HG03565 (cell line): Measurements from ENCODE around the gene TCF23.

Source experiments
- ATAC-seq: cut with Tn5 transposase; IDR thresholded peaks from one replicate; pipeline ENCODE4 v1.9.1; 2021; ENCODE audit warnings: mild to moderate bottlenecking, moderate library complexity; ENCODE audit not compliant: unreplicated experiment

The TCF23 gene

DNA sequence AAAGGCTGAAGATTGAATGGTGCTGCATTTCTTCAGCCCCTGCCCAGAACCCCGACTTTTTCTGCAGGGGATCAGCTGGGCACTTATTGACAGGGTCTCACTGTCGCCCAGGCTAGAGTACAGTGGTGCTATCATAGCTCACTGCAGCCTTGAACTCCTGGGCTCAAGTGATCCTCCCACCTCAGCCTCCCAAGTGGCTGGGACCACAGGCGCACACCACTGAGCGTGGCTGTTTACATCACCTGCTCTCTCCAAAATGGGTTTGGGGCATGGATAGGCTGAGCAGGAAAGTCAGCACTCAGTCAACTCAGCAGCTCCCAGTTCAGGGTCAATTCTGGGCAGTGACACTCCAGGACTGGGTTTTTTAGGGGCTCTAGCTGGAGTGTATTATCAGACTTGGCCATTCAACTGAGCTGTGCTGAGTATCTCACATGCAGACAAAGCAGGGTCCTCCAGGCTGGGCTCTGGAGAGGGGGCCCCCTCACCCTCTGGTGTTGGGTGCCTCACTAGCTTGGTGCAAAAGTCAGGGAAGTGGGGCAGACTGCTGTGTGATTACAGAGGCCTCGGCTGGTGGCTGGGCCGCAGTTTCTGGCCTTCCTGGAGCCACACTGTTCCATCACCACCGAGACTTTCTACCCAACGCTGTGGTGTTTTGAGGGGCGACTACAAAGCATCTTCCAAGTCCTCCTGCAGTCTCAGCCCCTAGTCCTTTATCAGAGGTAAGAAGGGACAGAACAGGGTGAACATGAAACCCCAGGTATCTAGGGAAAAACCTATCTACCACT is 20.7 kb upstream of the TCF23 start:
- ATAC-seq: no peak

GRCh38 chr2:27128668-27129571 is 19.9 kb upstream of the TCF23 start:
- ATAC-seq: no peak

- ATAC-seq: no peak
Measured at GRCh38 chr2:27130396-27130795, 18.4 kb upstream of the TCF23 start.

DNA sequence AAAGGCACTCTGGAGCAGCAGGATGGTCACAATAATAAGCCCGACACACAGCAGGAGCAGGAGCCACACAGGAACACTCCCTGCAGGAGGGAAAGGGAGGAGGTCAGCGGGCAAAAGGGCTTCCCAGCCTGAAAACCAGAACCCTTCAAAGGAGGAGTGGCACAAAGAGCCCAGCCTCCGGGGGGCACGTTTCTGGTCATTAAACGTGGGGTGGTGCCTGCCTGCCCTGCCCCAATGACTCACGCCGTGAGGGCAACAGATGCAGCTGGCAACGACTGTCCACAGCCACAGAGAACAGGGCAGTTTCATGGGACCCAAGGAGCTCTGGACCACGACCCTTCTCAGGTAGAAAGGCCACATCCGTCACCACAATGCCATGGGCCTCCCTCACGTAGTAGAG is 17.4 kb upstream of the TCF23 start:
- no peak for ATAC-seq

GRCh38 chr2:27133195-27133875 is 15.5 kb upstream of the TCF23 start:
- no peak for ATAC-seq

DNA sequence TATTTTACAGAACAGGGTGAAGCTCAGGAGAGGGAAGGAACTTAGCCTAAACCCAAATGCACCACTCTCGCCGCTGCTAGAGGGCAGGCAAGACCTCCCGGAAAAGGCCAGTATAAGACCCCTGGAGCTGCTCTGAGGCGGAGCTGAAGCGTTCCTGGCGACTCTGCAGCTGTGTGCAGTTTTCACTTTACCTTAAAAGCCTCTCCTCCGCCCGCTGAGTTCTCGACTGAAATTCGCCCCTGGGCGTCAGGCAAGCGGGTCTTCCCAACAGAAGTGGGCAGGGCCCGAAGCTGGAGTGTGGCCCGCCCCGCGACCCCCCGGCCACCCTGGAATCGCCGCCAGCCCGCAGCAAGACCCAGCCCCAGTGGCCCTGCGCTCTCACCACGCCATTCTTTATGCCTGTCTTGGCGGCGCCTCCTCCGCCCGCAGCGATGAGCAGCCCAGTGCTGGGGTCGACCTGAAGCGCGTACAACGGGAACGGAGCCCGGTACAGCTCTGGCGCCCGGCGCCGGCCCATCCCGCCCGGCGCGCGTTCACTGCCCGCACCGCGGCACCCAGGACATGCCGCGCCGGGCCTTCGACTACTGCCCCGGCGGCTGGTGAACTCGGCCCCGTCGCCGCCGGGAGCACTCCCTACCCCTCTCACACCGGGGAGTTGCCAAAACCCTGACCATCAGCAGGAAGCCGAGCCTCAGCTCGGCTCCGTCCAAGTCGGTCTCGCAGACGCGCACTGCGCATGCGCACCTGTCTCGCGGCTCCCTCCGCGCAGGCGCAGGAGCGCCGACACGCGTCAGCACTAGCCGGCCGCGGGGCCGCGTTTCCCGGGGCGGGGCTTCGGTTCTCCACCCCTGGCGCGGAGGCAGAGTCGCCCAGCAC is 14.7 kb upstream of the TCF23 start, which contains the start of gene PREB:
TSS of gene PREB (minus strand) at position 732 of the 876 bp plus-strand sequence. CDS start at position 517, 215 bp downstream.
- peak; percentile 83 for ATAC-seq

DNA sequence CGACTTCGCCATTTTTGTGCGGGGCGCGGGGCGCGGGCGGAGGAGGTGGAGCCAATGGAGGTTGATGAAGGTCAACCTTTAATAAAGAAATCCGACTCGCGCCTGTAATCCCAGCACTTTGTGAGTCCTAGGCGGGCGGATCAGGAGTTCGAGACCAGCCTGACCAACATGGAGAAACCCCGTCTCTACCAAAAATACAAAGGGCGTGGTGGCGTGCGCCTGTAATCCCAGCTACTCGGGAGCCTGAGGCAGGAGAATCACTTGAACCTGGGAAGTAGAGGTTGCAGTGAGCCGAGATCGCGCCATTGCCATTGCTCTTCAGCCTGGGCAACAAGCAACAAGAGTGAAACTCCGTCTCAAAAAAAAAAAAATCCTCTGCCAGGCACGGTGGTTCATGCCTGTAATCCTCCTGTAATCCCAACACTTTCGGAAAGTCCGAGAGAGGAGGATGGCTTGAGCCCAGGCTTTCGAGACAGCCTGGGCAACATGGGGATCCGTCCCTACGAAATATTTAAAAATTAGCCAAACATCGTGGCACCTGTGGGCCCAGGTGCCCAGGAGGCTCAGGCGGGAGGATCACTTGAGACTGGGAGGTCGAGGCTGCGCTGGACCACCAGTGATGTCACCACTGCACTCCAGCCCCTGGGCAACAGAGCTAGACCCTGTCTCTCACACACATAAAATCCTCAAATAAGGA is 13.9 kb upstream of the TCF23 start:
- no peak for ATAC-seq

DNA sequence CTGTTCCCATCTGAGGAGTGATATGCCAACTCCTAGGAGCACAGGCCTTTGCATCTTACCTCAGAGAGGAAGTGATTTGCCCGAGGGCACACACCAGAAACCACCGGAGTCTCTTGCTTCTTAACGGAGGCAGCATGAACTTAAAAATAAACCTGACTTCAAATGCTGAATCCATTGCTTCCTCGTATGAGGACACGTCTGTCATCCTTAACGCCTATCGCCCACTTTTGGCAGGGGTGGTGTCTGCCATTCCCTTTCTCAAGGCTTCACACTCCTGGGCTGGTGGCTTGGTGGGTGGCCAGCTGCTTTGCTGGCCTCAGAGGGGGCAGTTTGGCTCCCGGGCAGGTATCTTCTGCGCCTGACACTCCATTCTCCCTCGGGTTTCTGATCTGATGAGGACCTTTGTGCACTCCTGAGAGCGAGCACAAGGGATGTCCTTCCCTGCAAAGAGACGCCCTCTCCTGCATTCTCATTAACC is 13.3 kb upstream of the TCF23 start:
- ATAC-seq: no peak

DNA sequence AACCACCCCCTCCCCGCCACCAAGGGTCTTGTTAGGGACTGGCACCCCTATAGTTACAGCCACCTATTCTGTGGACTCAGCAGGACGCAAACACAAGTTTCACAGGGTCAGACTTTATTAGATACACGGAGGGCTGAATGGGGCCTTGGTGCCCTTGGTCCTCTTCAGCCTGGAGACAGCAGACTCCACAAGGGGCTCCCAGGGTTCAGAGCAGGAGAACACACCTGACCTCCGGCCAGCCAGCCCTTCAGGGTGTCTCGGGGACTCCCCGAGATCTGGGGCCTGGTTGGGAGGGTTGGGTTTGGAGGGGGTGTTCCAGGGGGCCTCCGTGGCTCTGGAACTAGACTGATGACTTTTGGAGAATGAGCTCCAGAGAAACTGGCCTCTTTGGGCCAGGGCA is 12.1 kb upstream of the TCF23 start:
- ATAC-seq: no peak

DNA sequence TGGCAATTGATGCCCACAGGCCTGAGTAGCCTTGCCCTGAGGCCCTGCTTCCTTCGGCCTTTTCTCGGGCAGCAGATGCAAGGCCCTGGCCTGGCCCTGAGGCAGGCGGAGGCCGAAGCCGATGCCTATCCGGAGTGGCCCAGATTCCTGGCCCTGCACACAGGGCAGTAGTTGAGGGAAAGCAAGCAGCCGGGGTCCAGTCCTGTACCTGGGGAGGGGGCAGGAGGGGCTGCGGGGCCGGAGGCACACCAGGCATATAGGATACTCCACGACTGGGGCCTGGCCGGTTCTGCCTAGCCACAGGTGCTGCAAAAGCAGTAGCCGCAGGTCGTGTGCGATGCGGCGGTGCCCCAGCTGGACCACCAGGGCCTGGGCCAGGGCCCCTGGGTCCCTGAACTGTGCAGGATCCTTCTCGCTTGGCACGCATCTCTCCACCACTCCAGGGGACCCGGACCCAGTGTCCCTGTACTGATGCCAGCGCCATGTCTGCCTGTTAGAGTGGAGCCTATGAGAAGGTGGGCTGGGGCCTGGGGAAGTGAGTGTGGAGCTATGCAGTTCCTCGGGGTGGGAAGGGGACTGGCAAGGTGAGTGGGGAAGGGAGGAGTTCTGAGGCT is 11.4 kb upstream of the TCF23 start:
- no peak for ATAC-seq

DNA sequence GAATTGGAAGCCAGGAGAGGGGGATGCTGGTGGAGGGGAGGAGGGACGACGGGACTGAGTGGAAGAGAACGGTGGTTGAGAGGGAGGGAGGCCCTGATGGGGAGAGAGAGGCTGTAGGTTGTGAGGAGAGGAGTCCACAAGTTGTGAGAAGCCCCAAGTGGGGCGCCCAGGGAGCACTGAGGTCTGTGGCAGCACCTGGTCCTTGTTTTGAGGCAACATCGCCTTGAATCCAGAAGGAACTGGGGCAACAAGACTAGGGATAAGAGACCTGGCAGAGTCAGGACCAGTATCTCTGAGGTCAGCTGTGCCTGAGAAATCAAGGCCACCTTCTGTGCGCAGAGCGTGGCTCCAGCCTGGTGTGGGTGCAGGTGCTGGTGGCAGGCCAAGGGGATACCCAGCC is 10.7 kb upstream of the TCF23 start:
- no peak for ATAC-seq

DNA sequence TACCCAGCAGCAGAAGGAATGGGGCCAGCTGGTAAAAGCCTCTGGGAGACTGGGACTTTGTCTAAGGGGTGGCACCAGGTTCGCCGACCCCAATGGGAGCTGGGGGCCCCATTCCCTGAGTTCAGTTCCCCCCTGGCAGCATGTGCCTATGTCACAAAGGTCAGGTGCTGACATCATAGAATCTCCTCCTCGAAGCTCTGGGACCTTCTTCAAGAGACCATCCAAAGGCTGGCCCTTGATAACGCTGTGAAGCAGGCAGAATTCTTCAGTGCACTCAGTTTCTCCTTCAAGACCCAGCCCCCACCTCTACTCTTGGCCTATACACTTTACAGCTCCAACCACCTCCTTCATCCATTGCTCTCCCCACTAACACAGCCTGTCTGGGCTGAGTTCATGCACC is 9.5 kb upstream of the TCF23 start, which contains the start of gene PRR30:
TSS of gene PRR30 (minus strand) at position 101 of the 400 bp plus-strand sequence. CDS start 1,081 bp downstream, outside the sequence.
- no peak for ATAC-seq

DNA sequence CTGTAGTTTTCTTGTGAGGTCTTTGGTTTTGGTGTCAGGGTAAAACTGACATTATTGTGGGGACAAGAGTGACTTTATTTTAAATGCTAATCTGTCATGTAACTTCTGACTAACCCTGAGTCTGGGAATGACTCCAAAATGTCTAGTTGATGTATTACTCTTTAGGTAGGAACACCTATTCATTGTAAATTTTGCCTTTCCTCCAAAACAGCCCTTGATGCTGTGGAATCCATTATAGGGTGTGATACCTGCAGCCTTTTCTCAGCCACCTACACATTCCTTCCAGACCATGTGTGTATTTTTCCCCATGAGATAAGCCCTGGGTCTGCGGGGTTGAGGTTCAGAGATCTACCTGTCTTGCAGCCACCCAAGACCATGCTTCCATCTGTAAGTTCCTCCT is 5.5 kb upstream of the TCF23 start:
- no peak for ATAC-seq

DNA sequence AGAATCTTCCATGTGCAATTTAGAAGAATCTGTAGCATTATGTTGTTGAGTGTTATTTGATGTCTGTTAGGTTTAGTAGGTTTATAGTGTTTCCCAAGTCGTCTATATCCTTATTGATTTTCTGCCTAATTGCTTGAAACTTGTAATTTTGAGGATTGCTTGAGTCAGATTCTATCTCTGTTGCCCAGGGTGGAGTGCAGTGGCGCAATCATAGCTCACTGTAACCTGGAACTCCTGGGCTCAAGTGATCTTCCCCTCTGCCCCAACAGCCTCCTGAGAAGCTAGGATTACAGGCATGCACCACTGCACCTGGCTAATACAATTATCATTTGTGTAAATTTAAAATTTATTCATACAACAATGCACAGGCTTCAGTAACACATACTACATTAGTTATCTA is 3.1 kb upstream of the TCF23 start:
- no peak for ATAC-seq

GRCh38 chr2:27147935-27148334 is 869 bp upstream of the TCF23 start:
- ATAC-seq: no peak

GRCh38 chr2:27149570-27150405 is 984 bp downstream of the TCF23 start:
- ATAC-seq: no peak

DNA sequence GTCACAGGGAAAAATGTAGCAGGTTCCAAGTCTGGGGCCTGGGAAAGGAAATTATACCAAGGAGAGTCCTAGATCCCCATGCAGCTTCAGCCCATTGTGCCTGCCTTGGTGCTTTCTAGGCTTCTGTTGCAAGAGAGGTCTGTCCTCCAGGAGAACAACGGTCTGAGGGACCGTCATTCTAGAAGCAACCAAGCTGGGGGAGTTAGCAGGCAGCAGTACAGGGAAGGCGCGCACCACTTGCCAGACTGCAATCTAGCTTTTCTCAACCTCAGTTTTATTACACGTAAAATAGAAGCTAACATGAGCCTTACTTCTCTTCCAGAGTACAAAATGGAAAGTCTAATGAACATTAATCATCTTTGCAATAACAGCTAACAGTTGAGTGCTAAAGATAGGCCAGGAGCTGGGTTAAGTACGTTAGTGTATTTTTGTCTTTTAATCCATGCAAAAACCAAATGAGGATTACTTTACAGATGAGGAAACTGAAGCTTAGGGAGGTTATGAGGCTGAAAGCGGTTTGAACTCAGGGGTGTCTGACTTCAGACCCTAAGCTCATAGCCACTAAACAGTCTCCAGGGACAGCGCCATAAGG is 1.9 kb downstream of the TCF23 start:
- no peak for ATAC-seq
